ENCODE measurements around the gene MTERF4.

Gene MTERF4, protein sequence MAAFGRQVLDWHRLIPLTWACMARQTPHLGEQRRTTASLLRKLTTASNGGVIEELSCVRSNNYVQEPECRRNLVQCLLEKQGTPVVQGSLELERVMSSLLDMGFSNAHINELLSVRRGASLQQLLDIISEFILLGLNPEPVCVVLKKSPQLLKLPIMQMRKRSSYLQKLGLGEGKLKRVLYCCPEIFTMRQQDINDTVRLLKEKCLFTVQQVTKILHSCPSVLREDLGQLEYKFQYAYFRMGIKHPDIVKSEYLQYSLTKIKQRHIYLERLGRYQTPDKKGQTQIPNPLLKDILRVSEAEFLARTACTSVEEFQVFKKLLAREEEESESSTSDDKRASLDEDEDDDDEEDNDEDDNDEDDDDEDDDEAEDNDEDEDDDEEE

DNA sequence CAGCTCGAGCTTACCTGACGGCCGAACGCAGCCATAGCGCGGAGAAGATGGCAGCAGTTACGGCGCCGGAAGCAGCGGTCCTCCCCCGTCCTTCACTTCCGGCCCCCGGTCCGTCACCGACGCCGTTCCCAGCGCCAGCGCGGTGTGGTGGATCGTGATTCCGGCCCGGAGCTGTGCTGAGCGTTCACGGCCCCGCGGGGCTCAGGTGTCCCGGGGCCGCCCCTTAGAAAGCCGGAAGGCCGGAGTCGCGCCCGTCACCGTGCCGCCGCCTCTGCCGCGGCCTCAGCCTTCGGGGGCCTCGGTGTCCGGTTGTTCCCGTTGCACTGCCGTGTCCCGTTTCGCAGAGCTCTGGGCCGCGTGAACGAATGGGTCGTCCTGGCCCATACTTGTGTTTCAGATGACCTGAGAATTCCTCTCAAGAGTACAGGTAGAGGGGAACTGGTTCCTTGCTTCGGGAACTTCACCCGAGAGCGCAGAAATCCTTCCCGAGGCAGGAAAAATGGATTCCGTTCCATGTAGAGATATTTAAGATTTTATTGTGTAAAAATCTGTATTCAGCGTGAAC is at the start of gene MTERF4:
TSS of gene MTERF4 (minus strand) at position 49 of the 565 bp plus-strand sequence. CDS start at position 35, 14 bp downstream.
- peak; percentile 7 to 53 for DNase-seq

DNA sequence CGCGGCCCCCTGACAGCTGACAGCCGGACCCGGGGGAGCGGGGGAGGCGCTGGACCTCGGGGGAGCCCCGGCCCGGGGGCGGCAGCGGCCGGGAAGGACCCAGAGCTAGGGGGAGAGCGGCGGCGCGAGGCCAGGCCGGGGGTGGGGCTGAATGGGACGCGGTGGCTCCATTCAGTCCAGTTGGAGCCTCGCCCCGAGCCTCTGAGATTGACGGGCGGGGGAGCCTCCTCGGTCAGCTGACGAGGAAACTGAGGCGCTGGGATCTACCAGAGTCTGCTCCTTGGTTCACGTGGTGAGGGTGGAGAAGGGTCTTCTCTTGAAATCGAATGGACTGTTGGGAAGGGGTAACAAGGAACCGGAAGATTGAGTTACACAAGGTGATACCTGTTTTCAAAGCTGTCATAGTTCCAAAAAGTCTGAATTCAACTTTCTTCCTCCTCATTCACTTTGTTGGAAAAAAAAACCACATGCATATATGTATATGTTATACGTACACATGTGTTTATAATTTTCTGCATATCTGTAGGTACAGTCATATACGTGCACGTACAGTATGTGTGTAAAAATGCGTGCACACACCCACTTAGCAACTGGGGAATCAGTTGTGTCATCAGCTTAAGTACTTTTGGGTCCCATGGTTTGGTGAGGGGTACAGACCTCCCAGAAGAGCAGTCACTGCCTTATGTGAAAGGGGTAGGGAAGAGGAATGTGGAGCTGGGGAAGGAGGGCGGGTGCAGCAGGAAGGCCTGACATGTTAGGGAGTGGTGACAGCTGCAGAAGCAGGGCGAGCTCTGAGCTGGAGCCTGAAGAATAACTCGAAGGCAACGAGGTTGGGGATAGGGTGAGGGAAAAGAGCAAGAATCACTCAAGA is 48.8 kb upstream of the MTERF4 start:
- no peak for DNase-seq

DNA sequence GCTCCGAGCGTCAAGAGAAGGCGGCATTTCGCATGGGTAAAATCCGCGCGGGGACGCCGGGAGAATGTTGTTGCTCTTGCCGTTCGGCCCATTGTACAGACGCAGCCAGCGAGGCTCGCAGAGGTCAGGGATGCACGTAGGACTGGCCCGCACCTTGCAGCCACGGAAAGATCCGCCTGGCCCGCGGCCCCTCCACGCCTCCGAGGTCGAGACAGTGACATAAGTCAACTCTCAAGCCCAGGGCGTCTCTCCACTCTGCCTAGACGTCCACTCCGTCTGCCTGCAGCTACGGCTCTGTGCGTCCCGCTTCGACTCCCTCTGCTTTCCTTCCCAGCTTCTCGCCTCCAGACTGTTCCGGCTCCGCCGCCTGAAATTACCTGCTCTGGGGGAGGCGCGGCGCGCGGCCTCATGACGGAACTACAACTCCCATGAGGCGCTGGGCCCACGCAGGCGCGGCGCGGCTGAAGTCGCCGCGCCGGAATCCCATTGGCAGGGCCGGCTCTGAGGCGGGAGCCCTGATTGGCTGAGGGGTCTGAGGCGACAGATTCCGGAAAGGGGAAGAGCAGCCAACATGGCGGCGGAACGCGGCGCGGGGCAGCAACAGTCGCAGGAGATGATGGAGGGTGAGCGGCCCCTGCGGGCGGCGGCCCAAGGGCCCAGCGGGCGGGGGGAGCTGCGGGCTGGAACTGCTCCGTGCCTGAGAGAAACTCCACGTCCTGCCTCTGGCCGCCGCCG is 48.0 kb upstream of the MTERF4 start, which contains the start of gene PPP1R7:
TSS of gene PPP1R7 (plus strand) at position 543 of the 735 bp plus-strand sequence. CDS start at position 572, 29 bp downstream.
- DNase-seq = peak; percentile 66 to 80

DNA sequence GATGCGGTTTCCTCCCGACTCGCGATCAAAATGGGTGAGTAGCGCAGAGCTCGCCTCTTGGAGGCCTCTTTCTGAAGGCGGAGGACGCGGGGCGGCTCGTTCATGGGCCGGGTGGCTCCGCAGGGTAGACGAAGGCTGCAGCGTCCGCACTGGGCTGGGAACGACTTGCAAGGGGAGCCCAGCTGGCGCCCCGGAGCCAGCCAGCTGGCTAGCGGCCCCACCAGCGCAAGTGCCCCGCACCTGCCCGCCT is 47.5 kb upstream of the MTERF4 start:
- DNase-seq = no peak

DNA sequence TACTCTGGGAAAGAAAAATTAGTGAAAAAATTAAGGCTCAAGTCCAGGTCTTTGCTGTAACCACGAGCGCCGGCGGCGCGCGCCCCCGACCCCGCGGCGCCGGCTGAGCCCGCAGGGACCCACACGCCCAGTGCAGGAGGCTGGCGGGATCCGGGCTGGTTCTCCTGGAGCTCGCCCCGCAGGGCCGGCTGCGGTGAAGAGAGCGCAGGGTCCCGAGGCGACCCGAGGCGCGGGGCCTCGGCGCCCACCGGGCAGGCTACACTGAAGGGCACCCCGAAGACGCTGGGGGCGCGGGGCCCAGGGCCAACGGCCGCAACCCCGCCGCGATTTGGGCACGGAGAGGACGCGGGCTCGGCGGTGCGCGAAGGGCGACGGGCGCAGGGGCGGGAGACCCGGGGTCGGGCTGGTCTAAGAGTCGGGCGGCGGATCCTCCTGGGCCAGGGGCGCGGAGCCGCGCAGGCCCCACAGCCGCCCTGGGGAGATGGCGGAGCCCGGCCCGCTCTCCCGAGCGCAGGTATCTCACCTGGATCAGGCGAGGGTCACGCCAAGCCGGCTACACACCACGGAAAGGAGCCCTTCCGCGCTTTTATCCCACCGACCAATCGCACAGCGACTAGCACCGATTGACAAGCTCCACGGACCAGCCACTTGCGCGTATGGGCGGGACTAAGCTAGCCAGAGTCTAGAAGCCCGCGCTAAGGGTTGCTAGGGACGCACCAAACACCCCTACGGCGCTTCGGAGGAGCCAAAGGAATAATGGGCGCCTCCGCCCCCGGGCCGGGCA is 47.0 kb upstream of the MTERF4 start, which contains the start of gene PASK:
TSS of gene PASK (minus strand) at position 582 of the 784 bp plus-strand sequence. CDS start 6,440 bp downstream, outside the sequence.
- DNase-seq = peak; percentile 72 to 88

DNA sequence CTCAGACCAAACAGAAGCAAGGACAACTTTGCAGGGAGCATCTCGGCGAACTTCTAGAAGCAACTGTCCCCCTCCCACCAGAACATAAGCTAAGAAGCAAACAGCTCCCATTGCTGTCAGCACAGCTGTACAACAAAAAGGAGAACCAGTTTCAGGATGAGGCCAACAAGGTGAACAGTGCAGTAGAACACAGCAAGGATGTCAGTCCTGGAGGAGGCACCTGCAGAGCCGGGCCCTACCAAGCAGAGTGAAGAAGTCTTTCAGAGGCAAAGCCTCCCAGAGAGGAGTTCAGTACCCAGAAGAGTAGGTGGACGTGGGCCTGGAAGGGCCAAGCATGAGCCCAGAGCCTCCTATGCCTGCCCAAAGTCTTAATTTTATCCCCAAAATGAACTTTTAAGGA is 46.2 kb upstream of the MTERF4 start:
- no peak for DNase-seq

DNA sequence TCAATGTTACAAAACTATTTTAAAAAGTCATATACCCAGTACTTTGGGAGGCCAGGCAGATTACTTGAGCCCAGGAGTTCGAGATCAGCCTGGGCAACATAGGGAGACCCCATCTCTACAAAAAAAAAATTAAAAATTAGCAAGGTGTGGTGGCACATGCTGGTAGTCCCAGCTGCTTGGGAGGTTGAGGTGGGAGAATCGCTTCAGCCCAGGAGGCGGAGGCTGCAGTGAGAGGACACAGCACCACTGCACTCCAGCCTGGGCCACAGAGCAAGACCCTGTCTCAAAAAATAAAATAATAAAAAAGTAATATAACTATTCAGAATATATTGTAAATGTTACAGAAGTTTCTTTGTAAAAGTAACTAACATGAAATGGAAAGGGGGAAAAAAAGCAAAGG is 45.2 kb upstream of the MTERF4 start:
- DNase-seq = no peak

DNA sequence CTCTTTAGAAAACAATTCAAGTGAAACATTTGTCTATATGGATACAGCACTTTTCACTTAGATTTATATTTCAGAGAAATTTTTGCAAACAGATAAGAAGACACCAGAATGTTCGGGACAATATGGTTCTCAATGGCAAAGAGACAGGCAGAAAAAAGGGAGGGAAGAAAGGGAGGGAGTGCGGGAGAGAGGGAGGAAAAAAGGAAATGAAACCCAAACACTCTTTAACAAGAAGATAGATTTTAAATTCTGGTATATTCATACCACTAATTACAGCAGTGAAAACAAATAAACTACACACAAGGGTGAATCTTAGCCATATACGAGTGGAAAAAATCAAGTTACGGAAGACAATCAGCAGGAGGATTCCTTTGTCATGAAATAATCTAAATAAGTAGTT is 44.2 kb upstream of the MTERF4 start:
- DNase-seq = no peak

DNA sequence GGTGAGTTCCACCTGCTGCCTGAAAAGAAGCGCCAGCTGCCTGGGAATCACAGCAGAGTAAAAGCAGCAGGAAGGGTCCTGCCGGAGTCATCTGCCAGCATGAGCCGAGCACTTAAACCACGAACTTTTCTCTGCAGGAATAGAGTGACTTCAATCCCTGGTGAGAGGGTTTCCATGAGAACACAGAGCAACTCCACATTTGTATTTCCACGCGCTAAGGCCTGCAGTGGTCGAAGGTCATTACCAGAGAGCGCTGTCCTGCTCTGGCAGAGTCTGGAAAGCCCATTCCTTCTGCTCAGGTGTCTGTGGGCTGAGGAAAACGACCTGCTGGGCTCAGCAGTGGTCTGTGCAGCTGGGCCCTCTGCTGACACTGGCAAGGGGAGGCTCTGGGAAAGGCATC is 40.5 kb upstream of the MTERF4 start:
- DNase-seq = no peak

DNA sequence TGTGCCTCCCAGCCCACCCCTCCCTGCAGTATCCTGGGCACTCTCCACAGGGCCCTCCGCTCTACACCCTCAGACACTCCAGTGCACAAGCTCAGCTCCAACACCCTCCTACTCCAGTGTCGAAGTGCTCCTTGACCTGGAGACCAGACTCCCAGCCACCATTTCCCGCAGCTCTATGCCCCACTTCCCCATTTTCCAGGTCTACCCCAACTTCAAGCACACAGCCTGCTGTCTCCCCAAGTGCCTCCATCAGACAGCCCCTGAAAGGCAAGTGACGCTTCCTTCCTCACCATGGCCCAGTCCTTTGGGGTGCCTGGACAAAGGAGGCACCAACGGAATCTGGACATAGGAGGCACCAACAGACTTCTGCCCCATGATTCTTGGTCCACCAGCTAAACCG is 40.0 kb upstream of the MTERF4 start:
- DNase-seq = no peak

DNA sequence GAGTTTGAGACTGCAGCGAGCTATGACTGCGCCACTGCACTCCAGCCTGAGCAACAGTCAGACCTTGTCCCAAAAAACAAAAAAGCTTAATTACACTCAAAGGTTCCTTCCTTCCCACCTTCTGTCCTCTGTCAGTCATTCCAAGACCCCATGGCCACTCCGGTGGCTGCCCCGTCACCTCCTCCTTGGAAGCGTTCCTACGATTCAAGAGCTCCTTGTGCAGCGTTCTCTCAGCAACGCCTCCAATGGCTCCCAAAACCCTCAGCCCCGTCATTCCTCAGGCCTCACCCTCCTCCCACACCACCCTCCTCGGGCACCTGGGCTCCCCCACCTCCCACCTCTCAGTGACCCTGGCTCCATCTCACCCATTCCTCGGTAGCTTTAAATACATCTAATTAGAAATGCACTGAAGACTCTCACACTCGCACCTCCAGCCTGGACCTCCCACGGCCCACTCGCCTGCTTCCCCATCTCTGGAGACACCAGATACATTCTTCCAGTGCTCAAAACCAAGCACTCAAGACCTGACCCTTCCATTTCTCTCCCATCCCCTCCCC is 39.2 kb upstream of the MTERF4 start:
- DNase-seq = no peak

DNA sequence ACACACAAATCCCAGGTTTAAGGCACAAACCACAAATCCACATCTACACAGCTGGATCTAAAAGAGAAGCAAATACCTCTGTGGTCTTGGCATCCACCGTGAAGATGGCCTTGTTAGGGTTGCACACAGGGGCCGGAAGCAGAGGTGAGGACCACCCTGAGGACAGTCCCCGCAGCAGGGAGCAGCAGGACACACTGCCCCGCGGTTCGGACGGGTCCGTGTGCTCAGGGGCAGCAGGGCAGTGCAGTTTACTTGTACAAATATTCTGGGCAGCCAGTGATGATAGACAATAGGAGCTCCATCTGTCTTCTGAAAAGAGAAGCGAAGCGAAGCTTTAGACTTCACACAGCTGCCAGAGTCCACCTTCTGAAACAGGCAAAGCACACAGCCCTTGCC is 38.4 kb upstream of the MTERF4 start:
- DNase-seq = no peak

DNA sequence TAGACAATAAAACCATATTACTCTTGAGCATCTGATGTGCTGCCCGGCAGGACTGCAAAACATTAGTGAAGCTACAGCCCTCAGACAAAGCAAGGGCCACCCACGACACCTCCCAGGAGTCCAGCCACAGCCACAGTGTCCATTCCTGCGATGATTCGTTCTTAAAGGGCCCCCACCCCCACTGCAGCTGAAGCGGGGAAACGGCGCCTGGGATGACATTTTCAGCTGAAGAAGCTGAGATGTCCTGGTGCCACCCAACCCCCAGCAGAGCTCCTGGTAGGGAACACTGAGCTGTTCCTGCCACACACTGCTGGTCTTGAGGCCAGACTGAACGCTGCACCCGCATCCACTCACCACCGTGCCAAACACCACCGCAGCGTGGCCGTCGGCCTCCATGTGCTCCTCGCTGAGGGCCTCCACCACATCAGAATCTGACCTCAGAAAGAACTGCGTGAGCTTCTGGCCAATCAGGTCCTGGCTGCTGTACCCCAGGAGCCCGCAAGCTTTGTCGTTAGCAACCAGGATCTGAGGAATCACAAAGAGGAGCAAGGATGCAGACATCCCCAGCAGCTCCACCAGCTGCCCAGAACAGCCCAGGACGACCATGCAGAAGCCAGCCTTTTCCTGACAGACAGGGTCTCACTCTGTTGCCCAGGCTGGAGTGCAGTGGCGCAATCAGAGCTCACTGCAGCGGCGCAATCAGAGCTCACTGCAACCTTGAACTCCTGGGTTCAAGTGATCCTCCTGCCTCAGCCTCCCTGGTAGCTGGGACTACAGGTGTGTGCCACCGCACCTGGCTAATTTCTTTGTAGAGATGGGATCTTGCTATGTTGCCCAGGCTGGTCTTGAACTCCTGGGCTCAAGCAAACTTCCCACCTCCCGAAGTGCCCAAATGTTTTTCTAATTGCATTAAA is 37.7 kb upstream of the MTERF4 start:
- no peak for DNase-seq

DNA sequence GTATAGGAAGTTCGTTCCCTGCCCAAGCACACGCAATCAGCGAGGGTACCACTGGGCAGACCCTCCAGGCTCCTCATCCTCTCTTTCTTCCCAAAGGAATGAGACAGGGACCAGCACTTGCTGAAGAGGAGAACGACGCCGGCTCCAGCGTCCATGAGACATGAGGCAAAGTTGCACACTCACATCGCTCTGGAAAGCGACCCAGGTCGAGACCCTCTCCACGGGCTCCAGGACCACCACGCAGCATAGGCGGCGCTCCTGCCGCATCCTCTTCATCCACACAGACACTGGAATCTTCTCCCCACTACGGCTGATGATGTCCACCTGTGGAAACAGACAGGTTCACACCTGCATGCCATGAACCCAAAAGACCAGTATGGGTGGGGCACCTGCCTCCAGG is 36.4 kb upstream of the MTERF4 start:
- no peak for DNase-seq

DNA sequence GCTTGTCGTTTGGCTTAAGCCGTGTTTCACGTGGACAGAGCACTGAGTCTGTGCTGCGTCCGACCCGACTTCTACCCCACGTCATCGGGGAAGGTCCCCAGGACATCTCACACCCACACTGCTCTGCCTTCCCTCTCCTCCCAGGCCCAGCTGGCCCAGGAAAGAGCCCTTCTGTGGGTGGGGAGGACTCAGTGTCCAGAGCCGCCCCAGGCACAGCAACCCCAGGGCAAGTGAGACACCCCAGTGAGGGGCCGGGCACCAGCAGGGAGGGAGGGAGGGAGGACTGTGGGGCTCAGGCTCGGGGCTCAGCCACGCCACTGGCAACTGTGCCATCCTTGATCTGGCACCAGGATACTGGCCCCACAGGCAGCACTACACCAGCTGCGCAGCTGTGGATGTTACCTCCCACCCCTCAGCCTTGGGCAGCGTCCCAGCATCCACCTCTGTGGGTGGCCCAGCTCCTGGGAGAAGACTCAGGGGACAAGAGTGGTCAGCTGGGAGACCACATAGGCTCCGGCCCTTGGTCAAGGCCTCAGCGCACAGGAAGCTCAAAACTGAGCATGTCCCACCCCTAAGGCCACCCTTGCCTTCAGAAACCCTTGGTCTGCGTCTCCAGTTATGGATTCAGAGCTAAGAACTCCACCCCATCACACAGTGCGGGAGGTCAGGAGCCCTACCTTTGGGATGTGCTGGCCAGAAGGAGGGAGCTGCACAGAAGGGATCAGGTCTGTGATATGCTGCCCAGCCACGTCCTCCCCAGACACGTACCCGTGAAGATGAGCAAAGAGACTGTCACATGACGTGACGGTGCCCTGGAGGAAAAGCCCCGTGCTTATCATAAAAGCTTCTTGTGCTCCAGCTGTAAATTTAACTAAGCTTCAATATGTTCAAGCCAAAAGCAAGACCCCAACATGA is 35.4 kb upstream of the MTERF4 start:
- DNase-seq = no peak

DNA sequence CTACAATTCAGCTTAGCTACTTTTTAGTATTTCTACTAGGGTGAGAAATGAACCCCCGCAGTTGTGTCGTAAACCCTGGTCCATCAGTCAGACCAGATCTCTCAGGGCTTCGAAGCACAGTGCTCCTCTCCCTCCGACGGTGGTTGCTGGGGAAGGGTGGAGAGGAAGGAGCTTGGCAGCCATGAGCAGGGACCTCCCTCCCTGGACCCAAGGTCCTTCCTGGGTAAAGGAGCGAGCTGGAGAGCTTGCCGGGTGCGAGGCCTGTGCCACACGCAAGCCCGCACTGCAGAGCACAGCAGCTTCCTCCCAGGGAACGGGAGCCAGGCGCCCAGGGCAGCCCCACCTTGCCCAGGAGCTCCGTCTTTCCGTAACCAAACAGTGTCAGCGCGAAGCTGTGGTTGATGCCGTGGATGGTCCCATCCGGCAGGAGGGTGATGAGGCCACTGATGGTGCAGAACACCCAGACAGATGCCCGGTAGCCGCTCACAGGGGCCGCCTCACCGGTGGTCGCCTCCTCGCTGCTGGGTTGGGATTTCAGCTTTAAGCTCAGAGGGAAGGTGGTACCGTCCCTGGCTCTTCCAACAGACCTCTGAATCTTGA is 34.7 kb upstream of the MTERF4 start:
- no peak for DNase-seq

DNA sequence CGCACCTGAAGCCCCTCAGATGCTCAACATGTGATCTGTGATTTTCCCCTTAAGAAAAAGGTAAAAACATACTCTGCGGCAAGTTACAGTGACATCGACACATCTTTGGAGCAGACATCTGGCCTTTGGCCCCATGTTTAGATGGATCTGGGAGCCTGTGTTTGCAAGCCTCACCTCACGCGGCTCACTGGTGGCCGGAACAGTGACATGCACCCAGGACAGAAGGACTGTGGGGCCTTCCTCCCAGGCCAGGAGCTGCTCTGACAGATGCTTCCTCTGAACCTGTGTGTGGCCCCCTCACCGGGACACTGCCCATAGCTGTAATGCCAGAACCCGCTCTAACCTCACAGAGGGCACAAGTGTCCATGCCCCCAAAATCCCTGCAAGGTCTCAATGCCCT is 34.1 kb upstream of the MTERF4 start:
- no peak for DNase-seq

DNA sequence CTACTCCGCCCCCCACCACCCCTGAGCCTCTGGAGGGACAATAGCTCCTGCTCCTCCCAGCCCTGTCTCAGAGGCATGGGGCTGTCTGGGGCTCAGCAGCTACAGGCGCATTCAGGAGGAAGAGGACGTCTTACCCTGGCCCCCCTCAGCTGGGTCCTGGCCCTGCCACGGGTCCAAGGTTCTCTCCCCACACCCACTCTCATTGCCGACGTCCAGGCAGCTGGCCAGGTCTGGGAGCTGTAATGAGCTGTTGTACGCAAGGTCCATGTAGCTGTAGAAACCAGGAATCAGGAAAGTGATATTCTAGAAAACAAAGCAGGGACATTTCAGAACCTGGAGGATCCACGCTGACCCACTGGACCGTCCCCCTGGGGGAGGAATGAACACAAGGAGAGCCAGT is 33.6 kb upstream of the MTERF4 start:
- no peak for DNase-seq

DNA sequence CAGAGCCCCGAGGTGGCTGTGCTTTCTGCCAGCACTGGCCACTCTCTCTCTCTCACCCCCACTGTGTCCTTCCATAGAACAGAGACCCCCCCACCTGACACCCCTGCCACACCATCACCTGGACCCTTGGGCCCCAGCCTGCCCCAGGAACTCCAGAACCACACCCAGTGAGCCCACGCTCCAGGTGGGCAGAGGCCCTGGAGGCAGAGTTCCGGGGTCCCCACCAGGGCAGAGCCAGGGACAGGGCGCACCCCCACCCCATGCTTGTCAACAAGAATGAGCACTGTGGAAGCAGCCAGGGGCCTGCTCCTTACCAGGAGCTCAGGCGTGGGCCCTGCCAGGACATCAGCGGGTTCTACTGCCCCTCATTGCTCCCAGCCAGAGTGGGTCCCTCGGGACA is 32.6 kb upstream of the MTERF4 start:
- no peak for DNase-seq
